ENCODE measurements around the gene ROCK2. TPM values are rescaled to one million over a fixed set of nuclear protein-coding genes. Genes with fewer than 3 reads are reported as not detected.

ROCK2 gene
- total and polyA plus RNA-seq, 2 of the 13 experiments (the other 11 are each of a cell fraction or from before 2014, with no cell fraction given), result 38.1 to 119 TPM

DNA sequence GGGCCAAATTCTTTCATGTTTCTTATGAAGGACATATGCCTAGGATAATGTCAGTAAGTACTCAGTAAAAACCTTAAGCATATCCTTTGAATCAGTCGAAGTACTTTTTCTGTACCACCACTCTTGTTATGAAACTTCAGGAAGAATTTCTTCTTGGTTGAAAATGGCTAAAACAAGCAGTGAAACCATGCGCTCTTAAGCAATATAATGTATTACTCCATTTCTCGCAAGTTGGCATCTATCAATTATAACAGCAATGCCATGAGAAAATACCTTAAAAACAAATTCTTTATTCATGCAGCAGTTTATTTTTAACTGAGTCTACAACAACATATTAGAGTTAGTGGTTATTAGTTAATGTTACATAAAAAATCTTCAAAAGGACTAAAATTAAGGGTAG lies 148.2 kb downstream of the ROCK2 start:
- peak; percentile 51 for TF ChIP-seq RBM22 (optimal IDR thresholded peaks at IDR 0.05; ENCODE audit: low read length)
- no peak for TF ChIP-seq GZF1 (CRISPR knock-in tag; IDR thresholded peaks at IDR 0.05)
- H3K4me2 ChIP-seq (ENCODE audit: low read depth, low read length), result no peak overlapping the region
- H3K79me2 ChIP-seq (ENCODE audit: insufficient read depth, low read length), result no peaks in the 10 kb centered on the region
- ChIA-PET CTCF (ENCODE audit: low intra/inter-chr PET ratio, low total read pairs) (no interaction called here), POLR2A (no interaction called here)
- peaks cover 29 to 76% of the 10 kb centered on the region in 2 experiments for H3K36me3 ChIP-seq (replicated peaks in 1 of 2; ENCODE audit: control insufficient read depth in 1 of 2, insufficient read depth in 2 of 2, low read length in 2 of 2)
- 95% methylated on average over 3 of the region's 3 CpGs for WGBS (ENCODE audit: low lambda C conversion rate)
- H3K9ac ChIP-seq (ENCODE audit: insufficient read depth, low read depth, low read length), result no peak overlapping the region
- BruUV-seq (replicated peaks), result TSS peak; percentile 5
- H3K27me3 ChIP-seq (ENCODE audit: control insufficient read depth in 1 of 2, insufficient read depth in 2 of 2, low read length in 2 of 2), result no peaks in the 10 kb centered on the region
- no peak overlapping the region for H3K27ac ChIP-seq (ENCODE audit: extremely low read length, insufficient read depth, low read length)
- in situ Hi-C loops (cut with HindIII; ENCODE audit: extremely low pct_ligation_motif_present, low pct_unique_long_range_greater_than_20kb), result no loop called here
- ATAC-seq (no peak), FAIRE-seq (no peak), DNase-seq (ENCODE audit: low spot score) (no peak)
- H4K20me1 ChIP-seq (ENCODE audit: insufficient read depth, low read length), result no peaks in the 10 kb centered on the region
- no peak overlapping the region for H3K4me3 ChIP-seq (replicated peaks in 1 of 3; ENCODE audit: insufficient read depth in 1 of 3, low read depth in 2 of 3, low read length in 3 of 3)
- H3K4me1 ChIP-seq (ENCODE audit: insufficient read depth, low read length), result no peaks in the 10 kb centered on the region
- no peak overlapping the region for H2AFZ ChIP-seq (ENCODE audit: low read length)
- intact Hi-C loops (cut with micrococcal nuclease; ENCODE audit: unreplicated experiment), result loop anchor here (5.0 kb wide), 1 partner anchor 64 kb away; a partner anchor contains a TSS
- H3K9me3 ChIP-seq (ENCODE audit: low read length), result no peaks in the 10 kb centered on the region

DNA sequence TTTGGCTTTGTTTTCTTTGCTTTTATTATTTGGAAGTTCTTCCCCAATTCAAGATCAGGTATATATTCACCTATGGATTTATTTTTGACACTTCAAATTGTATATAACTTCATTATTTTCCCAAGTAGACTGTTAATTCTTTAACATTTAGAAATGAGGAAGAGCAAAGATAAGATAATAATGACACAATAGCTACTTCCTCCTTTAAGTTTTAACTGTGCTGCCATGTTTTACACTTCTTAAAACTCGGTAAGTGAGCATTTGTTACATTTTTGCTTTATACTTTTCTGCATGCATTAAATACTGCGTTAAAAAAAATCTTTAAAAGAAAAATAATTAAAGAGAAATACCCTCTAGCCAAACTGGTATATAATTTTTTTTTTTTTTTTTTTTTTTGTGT lies 156.7 kb downstream of the ROCK2 start:
- H3K4me2 ChIP-seq (ENCODE audit: low read depth, low read length), result no peak overlapping the region
- H3K36me3 ChIP-seq (replicated peaks in 1 of 2; ENCODE audit: control insufficient read depth in 1 of 2, insufficient read depth in 2 of 2, low read length in 2 of 2), result peaks cover 20 to 59% of the 10 kb centered on the region in 2 experiments
- no TSS peak for BruUV-seq (replicated peaks)
- POLR2A ChIA-PET, result no interaction called here
- H3K4me1 ChIP-seq (ENCODE audit: insufficient read depth, low read length), result no peaks in the 10 kb centered on the region
- in situ Hi-C loops (cut with HindIII; ENCODE audit: extremely low pct_ligation_motif_present, low pct_unique_long_range_greater_than_20kb) (no loop called here), intact Hi-C loops (cut with micrococcal nuclease; ENCODE audit: unreplicated experiment) (no loop called here)
- H4K20me1 ChIP-seq (ENCODE audit: insufficient read depth, low read length), result no peaks in the 10 kb centered on the region
- no peaks in the 10 kb centered on the region for H3K9me3 ChIP-seq (ENCODE audit: low read length)
- FAIRE-seq (no peak), ATAC-seq (no peak), DNase-seq (ENCODE audit: low spot score) (no peak)
- H3K4me3 ChIP-seq (replicated peaks in 1 of 3; ENCODE audit: insufficient read depth in 1 of 3, low read depth in 2 of 3, low read length in 3 of 3), result no peak overlapping the region
- H3K27ac ChIP-seq (ENCODE audit: extremely low read length, insufficient read depth, low read length), result no peak overlapping the region
- no peak overlapping the region for H2AFZ ChIP-seq (ENCODE audit: low read length)
- TF ChIP-seq GLMP (CRISPR knock-in tag; IDR thresholded peaks at IDR 0.05; ENCODE audit: borderline replicate concordance) (no peak), MIER3 (CRISPR knock-in tag; IDR thresholded peaks at IDR 0.05; ENCODE audit: borderline replicate concordance) (no peak), MIXL1 (CRISPR knock-in tag; IDR thresholded peaks at IDR 0.05) (no peak), ZNF3 (CRISPR knock-in tag; IDR thresholded peaks at IDR 0.05) (no peak), SRY (CRISPR knock-in tag; IDR thresholded peaks at IDR 0.05) (no peak), TIGD3 (CRISPR knock-in tag; IDR thresholded peaks at IDR 0.05; ENCODE audit: borderline replicate concordance) (no peak)
- no peak overlapping the region for H3K9ac ChIP-seq (ENCODE audit: insufficient read depth, low read depth, low read length)
- 96% methylated on average over 2 of the region's 2 CpGs for WGBS (ENCODE audit: low lambda C conversion rate)
- H3K79me2 ChIP-seq (ENCODE audit: insufficient read depth, low read length), result no peaks in the 10 kb centered on the region
- no peaks in the 10 kb centered on the region for H3K27me3 ChIP-seq (ENCODE audit: control insufficient read depth in 1 of 2, insufficient read depth in 2 of 2, low read length in 2 of 2)
- CTCF ChIA-PET (ENCODE audit: low intra/inter-chr PET ratio, low total read pairs), result no interaction called here

Data from HepG2 (cell line).